ENCODE results near the gene HPX.

HPX gene

DNA sequence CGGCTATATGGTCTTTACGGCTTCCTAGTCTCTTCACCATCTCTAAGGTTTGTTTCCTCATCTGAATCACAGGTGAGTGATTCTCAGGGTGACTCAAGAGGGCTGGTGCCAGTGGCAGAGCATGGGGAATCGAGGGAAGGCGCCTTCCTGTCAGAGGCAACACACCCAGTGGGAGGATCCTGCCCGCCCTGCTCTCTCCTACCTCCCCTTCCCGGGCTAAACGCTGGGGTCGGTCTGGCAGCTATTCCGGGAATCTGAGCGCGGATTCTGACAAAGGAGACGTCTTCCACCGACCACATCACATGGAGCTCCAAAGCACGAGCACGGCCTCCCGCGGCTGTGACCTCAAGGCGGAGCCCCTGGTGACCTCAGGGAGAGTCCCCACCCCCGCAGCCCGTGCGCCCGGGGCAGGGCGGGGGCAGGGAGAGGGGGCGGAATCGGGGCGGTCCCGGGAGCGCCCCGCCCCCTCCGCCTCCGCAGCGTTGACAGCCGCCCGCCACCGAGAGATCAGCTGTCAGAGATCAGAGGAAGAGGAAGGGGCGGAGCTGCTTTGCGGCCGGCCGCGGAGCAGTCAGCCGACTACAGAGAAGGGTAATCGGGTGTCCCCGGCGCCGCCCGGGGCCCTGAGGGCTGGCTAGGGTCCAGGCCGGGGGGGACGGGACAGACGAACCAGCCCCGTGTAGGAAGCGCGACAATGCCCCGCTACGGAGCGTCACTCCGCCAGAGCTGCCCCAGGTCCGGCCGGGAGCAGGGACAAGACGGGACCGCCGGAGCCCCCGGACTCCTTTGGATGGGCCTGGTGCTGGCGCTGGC is 50.7 kb downstream of the HPX start, which contains the start of gene SMPD1:
TSS of gene SMPD1 (plus strand) at position 570 of the 813 bp plus-strand sequence. CDS start at position 695, 125 bp downstream.
- TF ChIP-seq, protein P1, sequence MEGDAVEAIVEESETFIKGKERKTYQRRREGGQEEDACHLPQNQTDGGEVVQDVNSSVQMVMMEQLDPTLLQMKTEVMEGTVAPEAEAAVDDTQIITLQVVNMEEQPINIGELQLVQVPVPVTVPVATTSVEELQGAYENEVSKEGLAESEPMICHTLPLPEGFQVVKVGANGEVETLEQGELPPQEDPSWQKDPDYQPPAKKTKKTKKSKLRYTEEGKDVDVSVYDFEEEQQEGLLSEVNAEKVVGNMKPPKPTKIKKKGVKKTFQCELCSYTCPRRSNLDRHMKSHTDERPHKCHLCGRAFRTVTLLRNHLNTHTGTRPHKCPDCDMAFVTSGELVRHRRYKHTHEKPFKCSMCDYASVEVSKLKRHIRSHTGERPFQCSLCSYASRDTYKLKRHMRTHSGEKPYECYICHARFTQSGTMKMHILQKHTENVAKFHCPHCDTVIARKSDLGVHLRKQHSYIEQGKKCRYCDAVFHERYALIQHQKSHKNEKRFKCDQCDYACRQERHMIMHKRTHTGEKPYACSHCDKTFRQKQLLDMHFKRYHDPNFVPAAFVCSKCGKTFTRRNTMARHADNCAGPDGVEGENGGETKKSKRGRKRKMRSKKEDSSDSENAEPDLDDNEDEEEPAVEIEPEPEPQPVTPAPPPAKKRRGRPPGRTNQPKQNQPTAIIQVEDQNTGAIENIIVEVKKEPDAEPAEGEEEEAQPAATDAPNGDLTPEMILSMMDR (IDR thresholded peaks at IDR 0.05): peak; percentile 33
- Histone ChIP-seq H3K4me1 (ENCODE audit: control insufficient read depth in 1 of 2, insufficient read depth in 1 of 2, low read depth in 1 of 2, low read length in 1 of 2) (peaks cover 20 to 21% of the 10 kb centered on the region in 2 experiments), H3K36me3 (peaks cover 27% of the 10 kb centered on the region), H3K27ac (peak within 1 kb of the TSS; percentile 93), H3K9me3 (no peaks in the 10 kb centered on the region), H3K4me3 (ENCODE audit: low read depth in 1 of 2, low read length in 1 of 2) (peak within 1 kb of the TSS; percentile 80 to 87), H3K27me3 (no peaks in the 10 kb centered on the region)

DNA sequence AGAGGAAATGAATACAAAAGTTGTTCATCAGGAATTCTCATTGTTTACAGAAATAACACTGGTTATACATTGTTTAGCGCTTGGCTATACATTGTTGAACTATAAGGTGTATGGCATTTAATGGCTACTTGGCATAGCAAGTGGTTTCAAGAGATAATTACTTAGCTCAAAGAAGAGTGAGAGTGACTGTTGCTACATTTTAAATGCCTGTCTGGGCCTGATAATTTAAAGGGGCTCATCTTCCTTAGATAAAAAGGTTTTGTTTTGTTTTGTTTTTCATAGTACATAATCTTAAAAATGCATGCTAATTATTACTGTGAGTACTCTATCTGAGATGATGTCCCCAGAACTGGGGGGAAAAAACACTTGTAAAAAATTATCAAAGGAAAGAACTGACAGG is 52.0 kb downstream of the HPX start:
- TF ChIP-seq, protein P1 (IDR thresholded peaks at IDR 0.05): no peak
- Histone ChIP-seq H3K4me1 (ENCODE audit: control insufficient read depth in 1 of 2, insufficient read depth in 1 of 2, low read depth in 1 of 2, low read length in 1 of 2) (peaks cover 20 to 21% of the 10 kb centered on the region in 2 experiments), H3K9me3 (no peaks in the 10 kb centered on the region), H3K4me3 (ENCODE audit: low read depth in 1 of 2, low read length in 1 of 2) (no peak overlapping the region), H3K27me3 (no peaks in the 10 kb centered on the region), H3K36me3 (peaks cover 13% of the 10 kb centered on the region), H3K27ac (no peak overlapping the region)

DNA sequence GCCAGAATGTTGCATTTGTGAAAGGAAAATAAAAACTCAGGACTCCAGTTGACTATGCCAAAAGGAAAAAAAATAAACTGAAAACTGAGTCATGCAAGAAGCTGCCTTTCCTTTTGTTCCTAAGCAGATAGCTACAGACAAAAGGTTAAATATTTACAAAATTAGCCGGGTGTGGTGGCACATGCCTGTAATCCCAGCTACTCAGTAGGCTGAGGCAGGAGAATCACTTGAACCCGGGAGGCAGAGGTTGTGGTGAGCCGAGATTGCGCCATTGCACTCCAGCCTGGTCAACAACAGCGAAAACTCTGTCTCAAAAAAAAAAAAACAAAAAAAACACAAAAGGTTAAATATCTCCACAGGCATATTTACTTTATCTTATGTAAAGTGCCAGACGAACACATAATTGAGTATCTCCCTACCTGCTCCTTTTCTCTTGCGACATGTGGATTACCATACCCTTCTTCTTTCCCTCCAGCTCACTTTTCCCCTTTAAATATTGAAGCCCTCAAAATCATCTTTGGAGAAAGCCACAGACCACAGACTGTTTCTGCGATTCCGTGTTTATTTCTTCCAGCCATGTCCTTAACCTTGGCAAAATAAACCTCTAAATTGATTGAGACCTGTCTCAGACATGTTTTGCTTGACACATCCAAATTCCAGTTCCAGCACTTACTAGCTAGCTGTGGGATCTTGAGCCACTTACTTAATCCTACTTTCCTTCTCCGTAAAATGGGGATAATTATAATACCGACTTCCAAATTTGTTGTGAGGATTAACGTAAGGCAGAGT is 52.8 kb downstream of the HPX start:
- peaks cover 6% of the 10 kb centered on the region for H3K36me3 ChIP-seq
- H3K4me1 ChIP-seq (ENCODE audit: control insufficient read depth in 1 of 2, insufficient read depth in 1 of 2, low read depth in 1 of 2, low read length in 1 of 2): peaks cover 20 to 21% of the 10 kb centered on the region in 2 experiments
- no peak overlapping the region for H3K27ac ChIP-seq
- TF ChIP-seq, protein P1 (IDR thresholded peaks at IDR 0.05): no peak
- no peaks in the 10 kb centered on the region for H3K9me3 ChIP-seq
- H3K27me3 ChIP-seq: no peaks in the 10 kb centered on the region
- H3K4me3 ChIP-seq (ENCODE audit: low read depth in 1 of 2, low read length in 1 of 2): no peak overlapping the region

DNA sequence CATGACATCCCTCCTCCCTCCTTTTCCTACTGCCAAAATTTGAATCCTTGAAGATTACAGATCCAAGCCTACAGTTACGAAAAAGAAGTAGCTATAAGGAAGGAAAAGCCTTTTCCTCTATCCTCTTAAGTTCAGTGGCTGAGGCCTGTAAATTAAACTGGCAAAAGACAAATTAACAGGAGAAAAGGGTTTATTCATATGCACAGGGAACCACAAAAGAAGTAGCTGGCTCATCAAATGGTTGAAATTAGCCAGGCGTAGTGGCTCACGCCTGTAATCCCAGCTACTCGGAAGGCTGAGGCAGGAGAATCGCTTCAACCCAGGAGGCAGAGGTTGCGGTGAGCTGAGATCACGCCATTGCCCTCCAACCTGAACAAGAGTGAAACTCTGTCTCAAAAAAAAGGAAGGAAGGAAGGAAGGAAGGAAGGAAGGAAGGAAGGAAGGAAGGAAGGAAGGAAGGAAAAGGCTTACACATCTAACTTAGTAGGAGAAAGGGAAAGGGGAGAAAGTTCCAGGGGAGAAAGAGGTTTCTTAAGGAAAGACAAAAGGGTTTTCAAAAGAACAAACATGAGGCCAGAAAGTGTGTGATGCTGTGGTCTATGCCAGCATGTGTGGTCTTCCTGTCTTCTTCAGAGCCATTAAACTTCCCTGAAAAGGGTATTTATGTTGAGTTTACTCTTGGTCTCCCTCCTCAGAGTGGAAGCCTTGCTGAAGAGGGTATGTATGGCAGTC is 55.6 kb downstream of the HPX start:
- H3K9me3 ChIP-seq: no peaks in the 10 kb centered on the region
- H3K27me3 ChIP-seq: no peaks in the 10 kb centered on the region
- peaks cover 6 to 8% of the 10 kb centered on the region in 2 experiments for H3K4me1 ChIP-seq (ENCODE audit: control insufficient read depth in 1 of 2, insufficient read depth in 1 of 2, low read depth in 1 of 2, low read length in 1 of 2)
- TF ChIP-seq, protein P1 (IDR thresholded peaks at IDR 0.05): no peak
- no peak overlapping the region for H3K4me3 ChIP-seq (ENCODE audit: low read depth in 1 of 2, low read length in 1 of 2)
- no peaks in the 10 kb centered on the region for H3K36me3 ChIP-seq
- H3K27ac ChIP-seq: no peak overlapping the region
